Lower leg skin (tissue), 4 donors: ENCODE results near the gene SRI. TPM values are rescaled to one million over a fixed set of nuclear protein-coding genes. Genes with fewer than 3 reads are reported as not detected.

ENCODE experiments used
- DNase-seq, 2 donors: peaks; one replicate each; pipeline ENCODE4 v3.0.0-alpha.2; 2019; ENCODE audit warnings: low spot score in 2 of 2
- H3K4me3 ChIP-seq: fragments of 200-600 bp; sonication (generic); 2 replicates; pipeline ENCODE4 v1.5.1; 2017; ENCODE audit warnings: mild to moderate bottlenecking, low read depth; ENCODE audit not compliant: poor library complexity, severe bottlenecking
- CTCF ChIP-seq, 3 donors: fragments of 450-650 bp; IDR thresholded peaks; one replicate each; pipeline ENCODE4 v1.5.1; 2016; ENCODE audit warnings: antibody characterized with exemption in 3 of 3, mild to moderate bottlenecking in 3 of 3, moderate library complexity in 2 of 3
- POLR2A ChIP-seq, 2 donors: fragments of 450-650 bp; IDR thresholded peaks; one replicate each; pipeline ENCODE4 v1.6.1; 2016 to 2017; ENCODE audit warnings: antibody characterized with exemption in 2 of 2, mild to moderate bottlenecking in 1 of 2, moderate library complexity in 1 of 2
- WGBS, 2 donors: methylation state at CpG; one replicate each; pipeline ENCODE4 v1.1.5; 2018; 5-methylcytosine and 5-hydroxymethylcytosine counted together
- intact Hi-C: fragments of 100-400 bp; cut with DNase I; formaldehyde crosslinking; loops from one replicate; pipeline ENCODE4 v1.15.0; 2023; ENCODE audit warnings: low total_unique reads
- total RNA-seq, 4 donors: library from RNA; depleted of rRNA; stranded (reverse); fragments of >200 nt; gene quantifications; one replicate each; pipeline ENCODE4 v1.1.0, GENCODE V29; 2016

Gene SRI
- total RNA-seq, 4 donors from 2014 or later: 24.6 to 43.9 (median 42.2) TPM

DNA sequence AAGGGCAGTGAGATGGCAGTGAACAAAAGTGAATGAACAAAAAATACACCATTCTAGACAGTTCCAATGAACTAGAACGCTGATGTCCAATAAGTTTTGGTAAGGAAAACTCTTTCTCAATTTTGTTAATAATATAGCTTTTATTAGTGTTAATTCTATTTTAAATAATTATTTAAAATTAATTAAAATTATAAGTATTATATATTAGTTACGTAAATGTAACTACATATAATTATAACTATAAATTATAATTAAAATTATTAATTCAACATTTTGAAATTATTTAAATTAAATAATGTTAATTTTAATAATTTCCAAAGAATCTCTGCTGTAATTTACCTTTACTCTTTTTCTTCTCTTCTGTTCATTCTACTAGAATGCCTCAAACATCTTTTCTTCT is 5.4 kb downstream of the SRI start:
- intact Hi-C loops: loop anchor here (10.0 kb wide), 1 partner anchor 1280 kb away; no protein-coding TSS in a partner anchor
- 95% methylated on average over 2 of the region's 2 CpGs for WGBS, 2 donors
- H3K4me3 ChIP-seq: no peak overlapping the region
- no peak for TF ChIP-seq POLR2A (IDR thresholded peaks at IDR 0.05)
- no peak for TF ChIP-seq CTCF (IDR thresholded peaks at IDR 0.05)
- DNase-seq: no peak

GRCh38 chr7:88212918-88213317 is 6.9 kb downstream of the SRI start:
- intact Hi-C loops: loop anchor here (10.0 kb wide), 1 partner anchor 1278 kb away; no protein-coding TSS in a partner anchor
- H3K4me3 ChIP-seq: no peak overlapping the region
- 100% methylated on average over 1 of the region's 1 CpG for WGBS, 2 donors
- DNase-seq: no peak
- TF ChIP-seq POLR2A (IDR thresholded peaks at IDR 0.05) (no peak), CTCF (IDR thresholded peaks at IDR 0.05) (no peak)

DNA sequence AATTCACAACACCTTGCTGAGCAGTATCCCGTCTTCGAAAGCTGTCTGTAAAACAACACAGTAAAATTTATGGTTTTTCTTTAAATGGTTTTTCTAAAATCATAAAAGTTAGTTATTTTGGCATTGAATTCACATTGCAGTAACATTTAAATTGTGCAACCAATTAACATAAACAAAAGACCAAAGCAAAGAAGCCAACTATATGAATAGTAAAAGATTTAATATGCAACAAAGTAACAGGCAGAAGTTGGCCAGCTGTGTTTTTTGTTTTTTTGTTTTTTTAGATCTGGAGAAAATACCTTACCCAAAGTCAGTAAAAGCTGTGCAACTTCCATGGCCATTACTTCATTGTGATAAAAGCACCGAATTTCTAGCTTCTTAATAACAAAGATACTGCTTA is 11.3 kb downstream of the SRI start:
- H3K4me3 ChIP-seq: no peak overlapping the region
- no peak for DNase-seq
- intact Hi-C loops: no loop called here
- 91 to 98% methylated on average over 3 of the region's 3 CpGs for WGBS, 2 donors
- no peak for TF ChIP-seq CTCF (IDR thresholded peaks at IDR 0.05)
- no peak for TF ChIP-seq POLR2A (IDR thresholded peaks at IDR 0.05)

DNA sequence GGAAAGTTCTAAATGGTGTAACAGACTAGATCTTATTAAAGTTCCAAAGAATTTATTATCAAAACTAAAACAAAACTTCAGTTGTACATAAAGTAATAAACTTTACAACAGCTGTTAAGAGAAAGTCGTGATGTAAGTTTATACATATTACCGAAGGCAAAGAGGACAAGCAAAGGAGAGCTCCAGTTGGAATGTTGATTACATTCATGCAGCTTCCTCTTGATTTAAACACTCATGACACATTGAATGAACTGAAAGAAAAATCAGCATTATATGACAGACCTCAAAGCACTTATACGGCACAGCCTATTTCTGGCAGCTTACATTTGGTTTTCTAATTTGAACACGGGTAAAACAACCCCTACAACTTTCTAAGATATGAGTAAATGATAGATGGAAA is 13.6 kb downstream of the SRI start:
- intact Hi-C loops: no loop called here
- DNase-seq: no peak
- TF ChIP-seq POLR2A (IDR thresholded peaks at IDR 0.05): no peak
- TF ChIP-seq CTCF (IDR thresholded peaks at IDR 0.05): no peak
- H3K4me3 ChIP-seq: no peak overlapping the region
- 76 to 81% methylated on average over 4 of the region's 4 CpGs for WGBS, 2 donors

- TF ChIP-seq CTCF (IDR thresholded peaks at IDR 0.05): no peak
- intact Hi-C loops: no loop called here
- no peak for DNase-seq
- no peak overlapping the region for H3K4me3 ChIP-seq
Observed at GRCh38 chr7:88205179-88205578, 14.7 kb downstream of the SRI start.

GRCh38 chr7:88204525-88205110 is 15.2 kb downstream of the SRI start:
- H3K4me3 ChIP-seq: no peak overlapping the region
- intact Hi-C loops: no loop called here
- TF ChIP-seq CTCF (IDR thresholded peaks at IDR 0.05): no peak
- TF ChIP-seq POLR2A (IDR thresholded peaks at IDR 0.05): no peak
- no peak for DNase-seq
- WGBS, 2 donors: 95 to 97% methylated on average over 3 of the region's 3 CpGs
